ENCODE measurements around the gene FOXD4. TPM values are rescaled to one million over a fixed set of nuclear protein-coding genes. Genes with fewer than 3 reads are reported as not detected.

The FOXD4 gene
- total and polyA plus RNA-seq, 9 donors, result 0.08 to 0.46 (median 0.22) TPM

Other genes with a start within 250 kb of the FOXD4 start
- 10 to 100 TPM in 5 of 7 donors, 1 to 10 TPM in 2; 5.9 to 25.2 (median 18.5) TPM for gene WASHC1, start 89.0 kb downstream of the FOXD4 start, total RNA-seq
- 10 to 100 TPM in 1 of 2 donors, 1 to 10 TPM in 1; 5.5 to 19.4 TPM for gene WASHC1, start 89.0 kb downstream of the FOXD4 start, polyA plus RNA-seq
- gene ZNG1A, start 60.6 kb upstream of the FOXD4 start, total RNA-seq, result 10 to 100 TPM; 21.8 to 37.1 (median 29.6) TPM
- gene ZNG1A, start 60.6 kb upstream of the FOXD4 start, polyA plus RNA-seq, result 10 to 100 TPM; 19.6 to 29.0 TPM
- gene DOCK8, start 96.4 kb upstream of the FOXD4 start, total RNA-seq, result 10 to 100 TPM in 1 of 7 donors, 1 to 10 TPM in 6; 3.0 to 12.2 (median 7.3) TPM
- 1 to 10 TPM; 1.4 to 9.4 TPM for gene DOCK8, start 96.4 kb upstream of the FOXD4 start, polyA plus RNA-seq